GM21381 (cell line): ENCODE data around the gene GRIK5.
"Not testable (repeated sequence)": the region's sequence is repeated elsewhere in the genome, so short reads cannot be mapped to it uniquely, and the experiment has no call there.

ENCODE experiments used
- ATAC-seq: cut with Tn5 transposase; IDR thresholded peaks from one replicate; pipeline ENCODE4 v1.9.1; 2021; ENCODE audit warnings: mild to moderate bottlenecking, moderate library complexity; ENCODE audit not compliant: unreplicated experiment

Gene GRIK5

DNA sequence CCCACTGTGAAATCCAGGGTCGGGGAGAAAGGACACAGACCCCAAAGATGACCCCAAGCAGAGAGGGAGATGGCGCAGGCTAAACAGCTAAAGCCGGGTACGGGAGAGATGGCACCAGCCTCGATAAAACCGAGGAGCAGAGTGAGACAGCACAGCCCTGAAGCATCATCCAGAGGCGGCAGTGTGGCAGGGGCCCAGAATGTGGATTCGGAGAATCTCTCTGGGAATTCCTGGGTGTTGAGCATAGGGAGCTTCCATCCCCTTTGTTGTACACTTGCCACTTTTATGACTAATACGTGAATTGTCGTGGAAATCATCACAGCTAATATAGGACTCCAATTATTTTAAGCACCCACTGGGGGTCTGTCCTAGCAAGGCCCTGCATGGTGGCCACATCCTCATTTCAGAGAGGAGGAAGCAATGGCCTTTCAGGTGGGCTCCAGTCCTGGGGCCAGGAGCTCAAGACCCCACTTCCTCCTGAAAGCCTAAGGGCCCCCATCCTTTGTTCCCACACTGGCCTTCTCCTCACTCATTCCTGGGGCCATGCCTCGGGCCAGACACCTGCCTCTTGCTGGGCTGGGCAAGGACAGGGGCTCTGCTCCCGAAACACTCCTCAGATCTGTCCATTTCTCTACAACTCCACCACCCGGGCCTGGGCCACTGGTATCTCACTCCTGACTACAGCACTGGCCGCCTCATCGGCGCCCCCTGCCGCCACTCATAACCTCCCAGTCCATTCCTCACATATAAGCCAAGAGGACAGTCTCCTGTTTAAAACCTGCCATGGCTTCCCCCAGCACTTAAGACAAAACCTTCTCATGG is 46.7 kb downstream of the GRIK5 start:
- no peak for ATAC-seq

DNA sequence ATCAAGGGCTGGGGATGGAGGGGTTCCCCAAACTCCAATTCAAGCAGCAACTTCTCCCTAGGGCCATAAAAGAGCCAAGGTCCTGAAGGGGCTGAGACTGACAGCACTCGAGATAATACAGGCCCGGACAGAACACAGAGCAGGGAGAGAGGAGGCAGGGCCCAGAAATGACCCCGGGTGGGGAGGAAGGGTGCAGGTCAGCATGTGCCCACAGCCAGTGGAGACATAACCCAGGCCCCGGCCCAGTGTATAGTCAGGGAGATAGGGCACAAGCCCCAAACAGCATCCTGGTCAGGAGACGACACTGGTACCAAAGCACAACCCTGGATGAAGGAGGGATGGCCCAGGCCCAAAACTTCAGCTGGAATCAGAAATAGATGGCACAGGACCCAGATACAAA is 47.4 kb downstream of the GRIK5 start:
- no peak for ATAC-seq

DNA sequence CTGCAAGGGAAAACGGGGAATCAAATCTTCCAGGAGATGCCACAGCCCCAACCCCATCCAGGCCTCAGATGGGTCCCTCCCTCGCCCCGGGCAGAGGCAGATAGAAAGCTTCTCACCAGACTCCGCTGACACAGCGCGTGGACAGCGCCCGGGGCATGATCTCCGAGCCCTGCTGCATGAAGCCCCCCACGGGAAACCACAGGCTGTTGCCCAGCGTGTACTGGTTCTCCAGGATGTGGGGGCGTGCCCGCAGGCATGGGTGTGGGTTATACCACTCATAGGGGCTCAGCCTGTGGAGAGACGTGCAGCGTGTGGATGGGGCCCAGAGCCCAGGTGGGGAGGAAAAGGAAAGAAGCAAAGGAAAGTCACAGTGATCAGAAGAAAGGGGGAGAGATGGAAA is 48.8 kb downstream of the GRIK5 start:
- ATAC-seq = no peak

DNA sequence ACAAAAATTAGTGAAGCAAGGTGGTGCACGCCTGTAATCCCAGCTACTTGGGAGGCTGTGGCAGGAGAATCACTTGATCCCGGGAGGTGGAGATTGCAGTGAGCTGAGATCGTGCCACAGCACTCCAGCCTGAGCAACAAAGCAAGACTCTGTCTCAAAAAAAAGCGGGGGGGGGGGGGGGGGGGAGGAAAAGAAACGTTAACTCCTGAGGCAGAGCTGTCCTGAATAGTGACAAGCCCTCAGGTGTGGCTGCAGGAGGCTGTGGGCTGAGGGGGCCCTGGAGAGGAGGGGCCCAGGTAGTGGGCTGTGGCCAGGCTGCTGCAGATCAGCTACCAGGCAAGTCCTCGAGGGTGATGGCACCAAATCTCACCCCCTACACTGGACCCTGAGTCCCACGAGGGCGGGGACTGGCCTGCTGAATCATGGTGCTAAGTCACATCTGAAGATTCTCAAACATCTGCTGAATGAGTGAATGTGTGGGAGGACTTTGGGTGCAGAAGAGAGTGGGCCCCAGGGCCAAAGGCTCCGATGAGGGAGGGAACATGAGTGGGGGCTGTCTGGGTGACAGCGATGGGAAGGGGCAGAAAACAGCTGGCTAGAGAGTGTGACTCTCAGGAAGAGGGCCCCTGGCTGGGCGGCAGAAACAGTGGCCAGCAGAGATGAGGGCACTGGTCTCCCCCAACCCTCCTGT is 51.4 kb downstream of the GRIK5 start:
- no peak for ATAC-seq

DNA sequence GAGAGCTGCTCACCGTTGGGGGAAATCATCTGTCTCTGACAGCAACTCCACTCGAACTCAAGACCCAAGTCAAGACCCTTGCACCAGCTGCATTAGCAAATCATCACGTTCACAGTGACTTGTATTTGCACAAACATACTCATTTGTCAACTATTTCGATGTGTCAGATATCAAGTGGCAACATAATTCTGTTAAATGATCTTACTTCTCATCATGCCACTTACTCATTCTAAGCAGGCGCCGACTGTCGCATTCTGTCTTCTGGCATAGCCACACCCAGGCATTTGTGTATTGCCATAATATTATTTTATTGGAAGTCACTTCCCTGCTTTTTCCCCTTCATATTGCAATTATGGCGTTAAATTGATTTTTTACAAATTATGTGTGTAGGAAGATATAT is 53.0 kb downstream of the GRIK5 start:
- no peak for ATAC-seq

DNA sequence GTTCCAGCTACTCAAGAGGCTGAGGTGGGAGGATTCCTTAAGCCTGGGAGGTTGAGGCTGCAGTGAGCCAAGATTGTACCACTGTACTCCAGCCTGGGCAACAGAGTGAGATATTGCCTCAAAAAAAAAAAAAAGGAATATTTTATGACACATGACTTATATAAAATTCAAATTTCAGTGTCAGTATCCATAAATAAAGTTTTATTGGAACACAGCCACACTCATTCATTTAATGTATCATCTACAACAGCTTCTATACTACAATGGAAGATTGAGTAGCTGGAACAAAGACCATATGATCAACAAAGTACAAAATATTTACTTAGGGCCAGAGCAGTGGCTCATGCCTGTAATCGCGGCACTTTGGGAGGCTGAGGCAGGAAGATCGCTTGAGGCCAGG is 57.3 kb downstream of the GRIK5 start:
- ATAC-seq = not testable (repeated sequence)

DNA sequence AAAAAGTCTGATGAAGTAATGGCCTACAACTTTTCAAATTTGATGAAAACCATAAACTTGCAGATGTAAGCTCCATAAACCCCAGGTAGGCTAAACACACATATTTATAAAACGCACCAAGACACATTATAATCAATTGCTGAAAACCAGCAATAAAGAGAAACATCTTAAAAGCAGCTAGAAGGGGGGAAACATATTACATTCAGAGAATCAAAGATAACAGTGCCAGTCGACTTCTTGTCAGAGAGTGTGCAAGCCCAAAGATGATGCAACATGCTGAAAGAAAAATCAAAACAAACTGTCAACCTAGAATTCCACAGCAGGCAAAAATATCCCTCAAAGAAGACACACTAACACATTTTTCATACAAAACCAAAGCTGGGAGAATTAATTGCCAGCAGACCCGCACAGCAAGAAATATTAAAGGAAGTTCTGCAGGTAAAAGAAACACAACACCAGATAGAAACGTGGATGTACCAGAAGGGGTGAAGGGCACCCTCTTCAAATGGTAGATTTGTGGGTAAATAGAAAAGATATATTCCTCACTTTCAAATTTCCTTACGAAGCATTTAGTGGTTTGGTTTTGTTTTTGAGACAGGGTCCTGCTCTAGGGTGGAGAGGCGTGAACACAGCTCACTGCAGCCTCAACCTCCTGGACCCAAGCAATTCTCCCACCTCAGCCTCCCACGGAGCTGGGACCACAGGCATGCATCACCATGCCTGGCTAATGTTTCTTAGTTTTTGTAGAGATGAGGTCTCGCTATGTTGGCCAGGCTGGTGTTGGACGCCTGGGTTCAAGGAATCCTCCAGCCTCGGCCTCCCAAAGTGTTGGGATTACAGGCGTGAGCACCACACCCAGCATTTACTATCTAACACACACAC is 59.5 kb downstream of the GRIK5 start:
- ATAC-seq = no peak

DNA sequence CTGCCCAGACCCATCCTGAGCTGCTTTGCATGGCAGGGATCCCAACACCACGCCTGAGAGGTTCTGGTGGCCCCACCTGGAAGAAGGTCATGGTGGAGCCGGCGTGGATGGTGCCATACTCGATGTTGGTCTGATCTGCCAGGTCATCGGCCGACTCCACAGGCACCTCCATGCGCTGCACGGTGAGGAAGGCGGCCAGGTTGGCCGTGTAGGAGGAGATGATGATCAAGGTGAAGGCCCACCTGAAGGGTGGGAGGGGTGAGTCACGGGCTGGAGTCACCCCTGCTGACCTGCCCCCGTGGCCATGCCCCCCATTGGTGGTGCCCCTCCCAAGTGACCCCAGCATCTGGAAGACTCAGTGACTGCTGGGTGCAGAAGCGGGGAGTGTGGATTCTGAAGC is 63.4 kb downstream of the GRIK5 start:
- ATAC-seq = no peak

DNA sequence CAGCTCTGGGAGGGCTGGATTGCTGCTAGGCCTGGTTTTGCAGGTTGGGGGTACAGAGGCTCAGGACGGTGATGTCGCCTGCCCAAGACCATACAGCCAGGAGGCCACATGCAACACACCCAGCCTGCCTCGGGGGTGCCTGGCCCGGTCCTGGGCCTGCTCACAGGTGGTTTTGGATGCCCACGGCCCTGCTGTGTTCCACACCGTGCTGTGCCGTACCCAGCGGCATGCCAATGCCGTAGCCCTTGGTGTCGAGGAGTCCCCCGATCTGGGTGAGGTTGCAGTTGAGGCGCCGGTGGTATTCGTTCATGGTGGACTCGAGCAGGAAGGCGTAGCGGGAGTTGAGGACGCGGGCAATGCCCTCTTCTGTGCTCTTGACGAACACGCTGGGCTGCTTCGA is 64.5 kb downstream of the GRIK5 start:
- ATAC-seq = no peak

DNA sequence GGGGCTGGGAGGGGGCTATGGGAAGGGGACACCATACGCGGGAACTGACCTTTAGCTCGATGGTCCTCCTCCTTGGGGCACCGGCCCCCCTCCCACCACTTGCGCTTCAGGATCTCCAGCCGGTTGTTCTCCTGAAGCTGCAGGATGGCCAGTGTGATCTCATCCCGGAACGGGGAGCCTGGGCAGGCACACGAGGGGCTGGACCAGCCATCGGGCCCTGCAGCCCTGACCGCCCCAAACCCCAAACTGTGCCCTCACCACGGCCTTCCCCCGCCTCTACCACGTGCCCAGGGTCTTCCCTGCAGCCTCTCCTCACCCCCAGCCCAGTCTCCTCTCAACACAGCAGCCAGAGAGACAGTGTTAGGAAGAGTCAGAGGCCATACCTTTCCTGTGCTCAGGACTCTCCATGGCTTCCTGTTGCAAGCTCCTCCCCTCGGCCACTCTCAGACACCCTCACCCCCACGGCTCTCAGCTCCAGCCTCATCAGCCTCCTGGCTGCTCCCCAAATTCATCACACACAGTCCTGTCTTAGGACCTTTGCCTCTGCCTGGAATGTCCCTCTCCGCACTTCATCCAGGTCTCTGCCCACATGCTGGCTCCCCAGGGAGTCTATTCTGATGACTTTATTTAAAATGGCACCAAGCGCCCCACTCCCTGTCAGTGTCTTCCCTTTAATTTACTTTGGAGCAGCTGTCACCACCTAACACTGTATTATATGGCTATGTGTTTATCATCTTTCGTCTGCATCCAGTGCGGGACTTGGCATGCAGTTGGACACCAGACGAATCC is 66.3 kb downstream of the GRIK5 start:
- no peak for ATAC-seq

DNA sequence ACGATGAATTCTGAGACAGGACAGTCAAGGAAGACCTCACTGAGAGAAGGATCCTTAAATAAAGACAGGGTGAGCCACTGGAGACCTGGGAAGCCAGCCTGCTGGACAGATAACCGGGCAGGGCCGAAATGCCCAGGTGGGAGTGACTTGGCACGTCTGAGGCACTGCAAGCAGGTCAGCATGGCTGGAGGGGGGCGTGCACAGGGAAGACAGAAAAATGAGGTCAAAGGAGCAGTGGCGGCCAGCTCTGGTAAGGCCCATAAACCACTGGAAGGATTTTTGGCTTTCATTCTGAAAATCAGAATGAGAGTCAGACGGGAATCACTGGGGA is 70.2 kb downstream of the GRIK5 start:
- no peak for ATAC-seq

DNA sequence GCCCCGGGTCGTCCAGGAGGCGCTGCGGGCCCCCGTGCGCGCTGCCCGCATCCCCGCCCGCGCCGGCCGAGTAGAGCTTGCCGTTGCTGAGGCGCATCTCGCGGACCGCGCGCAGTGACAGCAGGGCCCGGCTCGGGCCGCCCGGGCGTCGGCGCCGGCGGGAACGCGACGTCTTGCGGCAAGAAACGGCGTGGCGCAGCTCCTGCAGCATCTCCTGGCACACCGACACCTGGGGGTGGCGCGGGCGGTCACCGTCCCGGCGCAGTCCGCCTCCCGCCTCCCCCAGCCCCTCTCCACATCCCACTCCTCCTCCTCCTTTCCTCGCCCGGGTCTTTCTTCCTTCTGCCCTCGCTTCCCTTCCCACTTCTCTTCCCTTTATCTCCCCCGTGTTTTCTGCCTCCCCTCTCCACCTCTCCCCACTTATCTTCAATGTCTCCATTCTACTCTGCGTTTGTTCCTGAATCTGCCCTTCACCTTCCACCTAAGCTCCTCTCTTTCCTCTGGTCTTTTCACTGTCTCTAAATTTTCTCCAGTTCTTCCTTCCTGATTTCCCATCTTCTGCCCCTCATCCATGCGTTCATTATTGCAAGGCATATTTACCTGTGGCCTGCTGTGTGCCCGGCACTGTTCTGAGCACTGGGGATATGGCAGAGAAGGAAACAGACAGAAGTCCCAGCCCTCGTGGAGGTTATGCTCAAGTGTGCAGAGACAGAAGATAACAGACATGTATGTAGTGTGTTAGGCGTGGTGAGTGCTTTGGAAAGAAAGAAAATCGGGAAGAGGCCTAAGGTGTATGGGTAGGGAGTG is 70.7 kb downstream of the GRIK5 start:
- ATAC-seq = no peak

DNA sequence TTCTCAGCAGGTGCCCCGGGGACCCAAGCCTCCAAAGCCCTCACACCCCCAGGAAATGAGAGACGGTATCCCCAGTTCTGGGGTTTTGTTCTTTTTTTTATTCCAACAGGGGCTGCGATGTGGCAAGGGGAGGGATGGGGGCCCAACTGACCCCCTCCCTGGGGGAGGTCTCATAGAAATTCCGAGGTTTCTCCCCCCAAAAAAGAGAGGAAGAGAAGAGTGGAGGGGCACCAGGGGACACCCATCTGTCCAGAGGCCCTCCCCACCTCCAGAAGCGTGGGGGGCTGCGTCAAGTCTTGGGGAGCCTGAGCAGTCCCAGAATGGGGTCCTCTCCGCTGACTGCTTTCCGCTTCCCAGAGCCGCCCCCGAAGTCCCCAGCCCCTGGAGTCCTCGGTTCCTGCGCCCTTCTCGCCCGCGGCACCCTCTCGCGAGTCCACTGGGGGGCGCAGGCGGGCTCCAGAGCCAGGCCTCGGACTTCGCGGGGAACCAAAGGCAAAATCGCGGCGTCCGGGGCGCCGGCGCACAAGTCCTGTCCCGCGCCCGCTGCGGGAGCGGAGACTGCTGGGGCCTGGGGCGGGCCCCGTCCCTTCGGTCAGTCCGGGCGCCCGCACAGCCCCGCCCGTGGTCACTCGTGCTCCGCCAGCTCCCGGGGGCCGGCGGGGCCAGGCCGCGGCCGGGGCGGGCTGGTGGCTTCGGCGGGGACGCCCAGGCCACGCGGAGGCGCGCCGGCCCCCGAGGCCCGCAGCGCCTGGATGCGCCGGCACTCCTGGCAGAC is 71.6 kb downstream of the GRIK5 start:
- ATAC-seq = no peak

DNA sequence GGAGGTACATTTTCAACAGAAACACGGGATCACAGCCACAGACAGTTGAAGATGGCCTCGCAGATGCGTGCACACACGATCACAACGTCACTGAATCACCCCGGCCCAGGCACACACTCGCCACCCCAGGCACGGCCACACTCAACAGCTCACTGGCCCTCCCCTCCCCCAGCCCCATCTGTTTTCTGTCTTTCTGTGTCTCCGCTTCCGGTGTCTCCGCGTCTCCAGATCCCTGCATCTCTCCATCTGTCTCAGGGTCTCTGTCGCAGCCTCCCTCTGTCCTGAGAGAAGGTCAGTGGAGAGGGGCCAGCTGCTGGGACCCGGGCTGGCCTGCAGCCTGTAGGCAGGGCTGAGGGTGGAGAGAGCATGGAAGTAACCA is 72.2 kb downstream of the GRIK5 start:
- no peak for ATAC-seq

DNA sequence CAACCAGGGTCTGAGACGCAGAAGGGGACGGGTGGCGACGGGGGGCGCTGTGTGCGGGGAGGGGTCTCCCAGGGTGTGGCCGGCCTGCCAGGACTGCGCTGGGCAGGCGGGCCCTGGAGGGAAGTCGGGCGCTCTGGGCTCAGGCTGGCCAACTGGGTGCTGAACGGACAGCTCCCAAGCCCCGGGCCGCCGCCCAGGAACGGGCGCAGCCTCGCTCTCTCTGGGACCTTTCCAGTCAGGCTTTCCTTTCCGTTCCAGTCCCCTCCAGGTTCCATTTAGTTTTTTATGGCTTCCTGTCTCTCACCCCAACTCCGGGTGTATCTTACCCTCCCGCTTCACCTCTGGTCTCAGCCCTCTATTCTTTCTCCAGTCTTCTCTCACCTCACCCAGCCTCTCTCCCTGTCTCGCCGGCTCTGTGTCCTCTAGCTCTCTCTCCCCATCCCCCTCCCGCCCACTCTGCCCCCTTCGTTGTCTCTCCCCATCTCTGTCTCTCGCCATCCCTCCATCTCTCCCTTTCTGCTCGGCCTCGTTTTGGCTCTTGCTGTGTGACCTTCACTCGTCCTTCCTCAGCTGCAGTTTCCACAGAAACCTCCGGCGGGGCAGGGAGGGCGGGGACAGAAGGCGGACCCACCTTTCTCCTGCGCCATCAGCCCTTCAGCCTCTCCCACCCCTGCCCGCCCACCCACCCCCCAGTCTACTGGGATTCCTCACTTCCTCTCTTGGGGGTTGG is 72.7 kb downstream of the GRIK5 start:
- ATAC-seq = no peak

DNA sequence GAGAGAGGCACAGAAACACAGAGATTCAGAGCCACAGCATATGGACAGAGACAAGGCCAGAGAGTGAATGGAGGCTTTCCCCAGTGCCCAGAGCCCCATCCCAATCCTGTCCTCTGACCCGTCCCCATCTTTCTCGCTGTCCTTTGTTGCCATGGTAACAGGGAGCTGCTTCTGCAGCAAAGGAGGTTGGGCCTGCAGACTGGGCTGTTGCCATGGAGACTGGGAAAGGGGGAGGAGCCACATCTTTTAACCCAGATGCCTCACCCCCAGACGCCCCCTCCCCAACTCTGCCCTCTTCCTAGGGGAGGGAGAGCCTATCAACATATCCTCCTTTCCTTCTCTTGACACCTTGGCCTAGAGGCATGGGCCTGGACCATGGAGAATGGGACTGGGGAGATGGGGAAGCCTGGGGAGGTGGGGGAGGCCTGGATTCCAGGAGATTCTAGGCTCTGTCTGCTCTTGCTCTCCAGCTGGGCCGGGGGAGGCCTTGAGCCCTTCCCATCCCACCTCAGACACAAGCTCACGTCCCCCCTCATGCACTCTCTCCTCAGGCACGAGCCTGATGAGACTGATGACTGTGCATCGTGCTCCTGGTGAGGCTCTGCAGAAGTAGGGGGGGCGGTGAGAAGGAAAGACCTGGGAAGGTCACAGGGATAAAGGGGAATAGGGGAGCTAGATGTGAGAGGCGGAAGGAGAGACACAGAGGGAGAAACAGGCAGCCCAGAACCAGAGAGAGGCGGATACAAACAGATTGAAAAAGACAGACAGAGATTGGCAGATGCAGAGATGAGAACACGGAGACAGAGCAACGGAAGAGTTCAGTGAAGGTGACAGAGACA is 73.8 kb downstream of the GRIK5 start:
- no peak for ATAC-seq

DNA sequence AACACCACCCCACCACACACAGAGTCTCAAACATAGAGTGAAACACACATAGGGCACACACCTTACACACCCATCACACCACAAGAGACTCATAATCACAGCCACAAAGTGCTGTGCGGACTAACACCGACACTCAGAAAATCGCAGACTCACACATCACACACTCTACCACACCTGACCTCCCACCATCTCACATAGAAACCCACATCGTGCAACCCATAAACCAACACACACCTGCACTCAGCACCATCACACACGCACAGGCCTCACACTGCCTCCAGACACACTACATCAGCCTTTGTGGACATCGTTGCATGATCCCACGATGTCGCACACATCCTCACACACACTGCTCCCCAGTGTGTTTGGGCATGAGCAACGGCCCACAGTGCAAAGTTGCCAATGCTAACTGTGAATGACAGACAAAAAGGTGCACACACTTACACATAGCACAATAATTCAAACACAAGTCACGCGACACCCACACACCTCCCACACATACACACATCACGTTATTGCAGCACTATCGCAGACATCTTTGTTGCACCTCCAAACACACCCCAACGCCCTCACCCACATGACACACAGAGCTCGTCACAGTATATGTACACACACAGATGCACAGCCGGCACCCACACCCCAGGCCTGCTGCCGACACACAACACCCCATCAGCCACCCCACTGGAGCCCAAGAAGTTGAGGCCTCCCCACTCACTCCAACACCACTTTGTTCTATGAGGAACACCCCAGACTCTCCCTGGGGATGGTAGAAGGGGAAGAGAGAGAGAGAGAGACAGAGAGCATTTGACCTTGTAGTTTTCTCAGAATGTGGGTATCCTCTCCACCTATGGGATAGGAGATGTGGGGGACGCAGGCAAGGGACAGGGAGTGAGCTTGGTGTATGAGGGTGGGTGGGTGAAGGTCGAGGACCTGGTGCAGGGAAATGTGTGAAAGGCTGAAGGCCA is 74.7 kb downstream of the GRIK5 start:
- ATAC-seq = no peak
